HCT116 (cell line): ENCODE data around the gene GPR180. TPM values are rescaled to one million over a fixed set of nuclear protein-coding genes. Genes with fewer than 3 reads are reported as not detected.
"Not testable (repeated sequence)": the region's sequence is repeated elsewhere in the genome, so short reads cannot be mapped to it uniquely, and the experiment has no call there.

Source experiments
- ATAC-seq: fragments of 200-7000 bp; cut with Tn5 transposase; 2 replicates; pipeline ENCODE4 v1.9.1; 2020; ENCODE audit warnings: mild to moderate bottlenecking, moderate library complexity
- BruUV-seq: library from RNA; stranded (reverse); fragments of 400-500 nt; replicated peaks from 2 replicates; lab custom pipeline; 2021; lab: Mats Ljungman, UMichigan
- CTCF ChIA-PET: fragments of 300-600 bp; sonication (Branson Sonifier 250); formaldehyde crosslinking; loops from one replicate; lab custom pipeline; 2021; ENCODE audit warnings: antibody characterized with exemption; lab: Charles Lee
- POLR2A ChIA-PET: fragments of 300-600, 350-600 bp; sonication (Branson Sonifier 250); formaldehyde crosslinking; loops from one replicate; lab custom pipeline; 2021; ENCODE audit warnings: antibody characterized with exemption; lab: Charles Lee
- RAD21 ChIA-PET, 2 experiments: fragments of 300-600 bp; sonication (Branson Sonifier 250); formaldehyde crosslinking; loops; one replicate each; lab custom pipeline; 2023; ENCODE audit warnings: low total read pairs in 2 of 2; ENCODE audit not compliant: uncharacterized antibody in 2 of 2, unreplicated experiment in 2 of 2, low non-redundant PET in 1 of 2; lab: Charles Lee
- DNase-seq: peaks from one replicate; pipeline ENCODE4 v3.0.0-alpha.2; 2010; ENCODE audit warnings: low read depth, low spot score
- H2AFZ ChIP-seq: fragments of 200-600 bp; shearing (Covaris generic), sonication (generic); 2 replicates; pipeline ENCODE4 v1.6.1; 2017; ENCODE audit warnings: low read depth, mixed run types, mixed read lengths, antibody characterized with exemption, low read length; ENCODE audit not compliant: poor library complexity, severe bottlenecking
- H3K27ac ChIP-seq: 2 replicates; pipeline ENCODE4 v1.5.1; 2012; ENCODE audit warnings: low read depth, low read length
- H3K27me3 ChIP-seq: fragments of 200-600 bp; sonication (generic); 2 replicates; pipeline ENCODE4 v1.6.1; 2016; ENCODE audit warnings: mixed run types, low read length, mixed read lengths; ENCODE audit not compliant: insufficient read depth
- H3K36me3 ChIP-seq, 2 experiments: fragments of 200-500 bp in 1 of 2; fragments of 200-600 bp in 1 of 2; sonication (Bioruptor generic) in 1 of 2; sonication (generic) in 1 of 2; 2 replicates each; pipeline versions ENCODE4 v1.5.1 to v1.6.1; 2014 to 2016; ENCODE audit warnings: low read length in 2 of 2, inconsistent platforms in 1 of 2, mixed read lengths in 1 of 2, mixed run types in 1 of 2; ENCODE audit not compliant: insufficient read depth in 2 of 2, control insufficient read depth in 1 of 2
- H3K4me1 ChIP-seq, 2 experiments: fragments of 200-600 bp in 1 of 2; sonication (generic) in 1 of 2; 2 replicates each; pipeline versions ENCODE4 v1.5.1 to v1.6.1; 2012 to 2017; ENCODE audit warnings: low read length in 2 of 2, inconsistent platforms in 1 of 2, mild to moderate bottlenecking in 1 of 2, mixed read lengths in 1 of 2, mixed run types in 1 of 2, moderate library complexity in 1 of 2; ENCODE audit not compliant: insufficient read depth in 2 of 2, control insufficient read depth in 1 of 2
- H3K4me2 ChIP-seq: fragments of 200-600 bp; sonication (generic); 2 replicates; pipeline ENCODE4 v1.6.1; 2017; ENCODE audit warnings: mixed run types, low read length, mixed read lengths
- H3K4me3 ChIP-seq, 2 experiments: fragments of 200-600 bp in 1 of 2; sonication (generic) in 1 of 2; replicated peaks in 1 of 2; 2 replicates each; pipeline ENCODE4 v1.5.1; 2011 to 2016; ENCODE audit warnings: low read length in 2 of 2, control low read depth in 1 of 2, low read depth in 1 of 2, mild to moderate bottlenecking in 1 of 2, mixed read lengths in 1 of 2, mixed run types in 1 of 2
- H3K79me2 ChIP-seq: fragments of 200-600 bp; sonication (generic); 2 replicates; pipeline ENCODE4 v1.6.1; 2017; ENCODE audit warnings: mild to moderate bottlenecking, mixed run types, low read length, moderate library complexity, mixed read lengths; ENCODE audit not compliant: insufficient read depth
- H3K9ac ChIP-seq: fragments of 200-600 bp; sonication (generic); 2 replicates; pipeline ENCODE4 v1.6.1; 2016; ENCODE audit warnings: low read length, mixed read lengths
- H3K9me2 ChIP-seq: fragments of 200-600 bp; sonication (generic), shearing (Covaris generic); 2 replicates; pipeline ENCODE4 v1.6.1; 2017; ENCODE audit warnings: mixed run types, mild to moderate bottlenecking, moderate library complexity; ENCODE audit not compliant: insufficient read depth
- H3K9me3 ChIP-seq, 2 experiments: fragments of 200-500 bp in 1 of 2; fragments of 200-600 bp in 1 of 2; sonication (Bioruptor generic) in 1 of 2; sonication (generic) in 1 of 2; 2 replicates each; pipeline ENCODE4 v1.6.1; 2014 to 2017; ENCODE audit warnings: low read length in 2 of 2, mixed read lengths in 2 of 2, inconsistent platforms in 1 of 2, low read depth in 1 of 2, mild to moderate bottlenecking in 1 of 2, mixed run types in 1 of 2, moderate library complexity in 1 of 2; ENCODE audit not compliant: control insufficient read depth in 1 of 2, insufficient read depth in 1 of 2
- H4K20me1 ChIP-seq: fragments of 200-600 bp; sonication (generic), shearing (Covaris generic); 2 replicates; pipeline ENCODE4 v1.6.1; 2017; ENCODE audit warnings: mixed run types, mild to moderate bottlenecking, moderate library complexity; ENCODE audit not compliant: insufficient read depth
- CTCF ChIP-seq, 3 experiments: fragments of 200-600 bp in 1 of 3; sonication (generic) in 1 of 3; IDR thresholded peaks in 2 of 3; conservative IDR thresholded peaks in 1 of 3; 2 replicates each; pipeline ENCODE4 v1.5.1; 2012 to 2017; ENCODE audit warnings: low read depth in 2 of 3, low read length in 2 of 3, antibody characterized with exemption in 1 of 3, borderline replicate concordance in 1 of 3, control low read depth in 1 of 3, mild to moderate bottlenecking in 1 of 3, mixed read lengths in 1 of 3, mixed run types in 1 of 3, moderate library complexity in 1 of 3; ENCODE audit not compliant: insufficient read depth in 1 of 3
- EGR1 ChIP-seq: IDR thresholded peaks from 2 replicates; pipeline ENCODE4 v1.6.1; 2012; ENCODE audit warnings: low read depth
- RAD21 ChIP-seq: IDR thresholded peaks from 2 replicates; pipeline ENCODE4 v1.6.1; 2012; ENCODE audit warnings: low read depth, mild to moderate bottlenecking
- SIN3A ChIP-seq: IDR thresholded peaks from 2 replicates; pipeline ENCODE4 v1.6.1; 2012; ENCODE audit warnings: low read depth
- SRF ChIP-seq: IDR thresholded peaks from 2 replicates; pipeline ENCODE4 v1.6.1; 2012; ENCODE audit warnings: low read depth
- intact Hi-C: fragments of 100-400 bp; cut with micrococcal nuclease; formaldehyde crosslinking; loops from 2 replicates; pipeline ENCODE4 v1.10.0; 2022
- total RNA-seq: library from RNA; stranded (reverse); gene quantifications from one replicate; pipeline ENCODE4 v1.2.1, GENCODE V29; 2021; ENCODE audit not compliant: unreplicated experiment

The GPR180 gene
- total RNA-seq, 1 experiment from 2014 or later = 6.4 TPM

GRCh38 chr13:94636942-94637578 is 35.4 kb downstream of the GPR180 start:
- ChIA-PET POLR2A (no interaction called here), RAD21 (no interaction called here), CTCF (no interaction called here)
- Histone ChIP-seq H2AFZ (no peak overlapping the region), H3K4me3 (no peak overlapping the region), H3K36me3 (no peaks in the 10 kb centered on the region), H3K4me2 (no peak overlapping the region), H4K20me1 (no peaks in the 10 kb centered on the region), H3K27me3 (no peaks in the 10 kb centered on the region), H3K4me1 (no peaks in the 10 kb centered on the region), H3K9me3 (no peaks in the 10 kb centered on the region), H3K27ac (no peak overlapping the region), H3K9ac (no peak overlapping the region), H3K79me2 (no peaks in the 10 kb centered on the region), H3K9me2 (no peaks in the 10 kb centered on the region)
- no peak for TF ChIP-seq EGR1
- no peak for TF ChIP-seq CTCF (IDR thresholded peaks at IDR 0.05 in 2 of 3, conservative IDR thresholded peaks at IDR 0.05 in 1 of 3; ENCODE audit: borderline replicate concordance in 1 of 3, insufficient read depth in 1 of 3, low read depth in 2 of 3, low read length in 2 of 3)
- no peak for TF ChIP-seq RAD21
- no peak for TF ChIP-seq SIN3A
- TF ChIP-seq SRF = no peak
- ATAC-seq = no peak
- no peak for DNase-seq
- intact Hi-C loops = no loop called here
- BruUV-seq = no TSS peak

- H3K9ac ChIP-seq, H3K4me2 ChIP-seq, H3K9me3 ChIP-seq, POLR2A ChIA-PET, BruUV-seq, intact Hi-C loops, CTCF ChIA-PET, RAD21 ChIA-PET, H3K79me2 ChIP-seq, H3K27ac ChIP-seq, H3K36me3 ChIP-seq, H3K4me3 ChIP-seq, H2AFZ ChIP-seq, H4K20me1 ChIP-seq, H3K27me3 ChIP-seq, DNase-seq, H3K4me1 ChIP-seq, H3K9me2 ChIP-seq, ATAC-seq: not testable (repeated sequence)
Observed at GRCh38 chr13:94637677-94638076, 36.0 kb downstream of the GPR180 start.
